Cardiac muscle cell (in vitro differentiated cells and primary cell): ENCODE results near the gene CDH4. TPM values are rescaled to one million over a fixed set of nuclear protein-coding genes. Genes with fewer than 3 reads are reported as not detected.

Experiments used
- DNase-seq, 2 donors: peaks; one replicate each; pipeline versions ENCODE4 v3.0.0 to v3.0.0-alpha.2; 2010 to 2017; ENCODE audit warnings: low read depth in 1 of 2, low spot score in 1 of 2
- H3K27ac ChIP-seq: fragments of 200-600 bp; sonication (generic); 2 replicates; pipeline ENCODE4 v1.5.1; 2016
- H3K27me3 ChIP-seq: fragments of 200-600 bp; sonication (generic); 2 replicates; pipeline ENCODE4 v1.6.0; 2016; ENCODE audit warnings: control low read depth
- H3K36me3 ChIP-seq: fragments of 200-600 bp; sonication (generic); 2 replicates; pipeline ENCODE4 v1.5.1; 2016; ENCODE audit warnings: control low read depth
- H3K4me1 ChIP-seq: fragments of 200-600 bp; sonication (generic); 2 replicates; pipeline ENCODE4 v1.8.1; 2017; ENCODE audit warnings: low read depth, mild to moderate bottlenecking, mixed run types
- H3K4me3 ChIP-seq: fragments of 200-600 bp; sonication (generic); 2 replicates; pipeline ENCODE4 v1.5.1; 2016; ENCODE audit warnings: mild to moderate bottlenecking
- H3K9me3 ChIP-seq: fragments of 200-600 bp; sonication (generic); 2 replicates; pipeline ENCODE4 v1.5.1; 2017; ENCODE audit warnings: low read depth, mild to moderate bottlenecking, control low read depth
- CTCF ChIP-seq: IDR thresholded peaks from 2 replicates; pipeline ENCODE4 v1.5.1; 2012; ENCODE audit warnings: low read depth, mild to moderate bottlenecking, low read length
- polyA plus RNA-seq: library from polyadenylated mRNA; unstranded; fragments of >200 nt; fragmentation: Nextera tagmentation; extraction: Ambion mirVana; gene quantifications from 2 replicates; pipeline ENCODE4 v1.2.1, GENCODE V29; 2016
- total RNA-seq: library from RNA; depleted of rRNA; stranded (reverse); fragments of >200 nt; gene quantifications from 2 replicates; pipeline ENCODE4 v1.2.3, GENCODE V29; 2016

The CDH4 gene
- total and polyA plus RNA-seq, 2 experiments from 2014 or later, result 0.43 to 0.80 TPM

GRCh38 chr20:61750093-61750492 is 498.0 kb downstream of the CDH4 start:
- no peak overlapping the region for H3K4me3 ChIP-seq
- no peaks in the 10 kb centered on the region for H3K27me3 ChIP-seq
- H3K36me3 ChIP-seq, result no peaks in the 10 kb centered on the region
- no peaks in the 10 kb centered on the region for H3K4me1 ChIP-seq
- no peak for DNase-seq
- TF ChIP-seq CTCF, result no peak
- H3K27ac ChIP-seq, result no peak overlapping the region
- H3K9me3 ChIP-seq, result no peaks in the 10 kb centered on the region

GRCh38 chr20:61752576-61752975 is 500.5 kb downstream of the CDH4 start:
- Histone ChIP-seq H3K4me1 (no peaks in the 10 kb centered on the region), H3K9me3 (no peaks in the 10 kb centered on the region), H3K27me3 (no peaks in the 10 kb centered on the region), H3K4me3 (no peak overlapping the region), H3K27ac (no peak overlapping the region), H3K36me3 (no peaks in the 10 kb centered on the region)
- TF ChIP-seq CTCF, result no peak
- no peak for DNase-seq

- Histone ChIP-seq H3K4me1 (no peaks in the 10 kb centered on the region), H3K27ac (no peak overlapping the region), H3K27me3 (no peaks in the 10 kb centered on the region), H3K4me3 (no peak overlapping the region), H3K36me3 (no peaks in the 10 kb centered on the region), H3K9me3 (no peaks in the 10 kb centered on the region)
- no peak for TF ChIP-seq CTCF
- DNase-seq, result peak in 1 of 2 donors; percentile 53
These were observed 501.4 kb downstream of the CDH4 start for GRCh38 chr20:61753316-61753942.

- H3K27ac ChIP-seq, result no peak overlapping the region
- no peaks in the 10 kb centered on the region for H3K9me3 ChIP-seq
- H3K4me3 ChIP-seq, result no peak overlapping the region
- no peaks in the 10 kb centered on the region for H3K36me3 ChIP-seq
- DNase-seq, result no peak
- no peaks in the 10 kb centered on the region for H3K4me1 ChIP-seq
- no peak for TF ChIP-seq CTCF
- H3K27me3 ChIP-seq, result no peaks in the 10 kb centered on the region
These were observed 502.2 kb downstream of the CDH4 start for GRCh38 chr20:61753987-61754956.

- no peak for DNase-seq
- Histone ChIP-seq H3K27me3 (no peaks in the 10 kb centered on the region), H3K9me3 (no peaks in the 10 kb centered on the region), H3K4me1 (no peaks in the 10 kb centered on the region), H3K27ac (no peak overlapping the region), H3K36me3 (no peaks in the 10 kb centered on the region), H3K4me3 (no peak overlapping the region)
- no peak for TF ChIP-seq CTCF
These were observed 503.1 kb downstream of the CDH4 start for GRCh38 chr20:61754976-61755778.
